ENCODE data around the gene TSPEAR. TPM values are rescaled to one million over a fixed set of nuclear protein-coding genes. Genes with fewer than 3 reads are reported as not detected.

TSPEAR gene
- total RNA-seq, 4 donors from 2014 or later = under 0.01 to 0.23 TPM; not detected in 2

DNA sequence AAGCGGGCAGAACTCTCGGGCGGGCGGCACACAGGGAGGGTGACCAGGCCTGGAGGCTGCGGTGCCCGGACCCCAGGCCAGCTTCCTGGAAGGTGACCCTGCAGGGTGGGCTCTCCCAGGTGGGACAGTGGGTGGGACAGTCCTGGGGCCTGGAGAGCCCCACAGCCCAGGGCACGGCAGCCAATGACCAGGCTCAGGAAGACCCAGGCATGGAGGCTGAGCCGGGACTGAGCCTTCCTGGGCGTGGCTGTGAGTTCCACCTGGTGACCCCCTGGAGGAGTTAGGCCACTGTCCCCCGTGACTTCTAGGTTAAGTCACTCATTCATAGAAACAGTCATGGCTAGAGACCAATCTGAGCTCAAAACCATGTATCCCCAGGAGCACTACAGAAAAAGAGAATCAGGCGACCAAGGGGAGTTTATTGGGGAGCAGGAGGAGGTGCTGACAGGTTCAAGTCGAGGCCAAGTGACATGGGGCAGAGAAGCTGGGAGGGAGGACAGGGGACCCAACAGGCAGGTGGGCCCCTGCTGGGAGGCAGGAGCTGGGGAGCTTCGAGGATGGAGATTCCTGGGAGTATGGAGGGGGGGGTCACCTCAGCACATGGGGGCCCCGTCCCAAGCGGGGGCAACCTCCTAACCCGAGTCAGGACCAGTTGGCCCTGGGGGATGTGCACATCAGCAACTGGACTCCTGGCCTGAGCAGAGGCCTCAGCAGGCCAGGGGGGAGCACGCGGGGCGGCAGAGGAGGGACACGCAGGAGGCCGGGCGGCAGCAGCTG, 132.1 kb downstream of the TSPEAR start:
- Histone ChIP-seq H3K27me3 (peaks cover 0 to 37% (median 0%) of the 10 kb centered on the region in 4 donors), H3K4me1 (peaks cover 0 to 13% (median 3%) of the 10 kb centered on the region in 4 donors), H3K4me3 (no peak overlapping the region), H3K27ac (replicated peaks in 1 of 4) (no peak overlapping the region), H3K36me3 (no peaks in the 10 kb centered on the region), H3K9me3 (peaks cover 0 to 36% (median 17%) of the 10 kb centered on the region in 4 donors)
- WGBS = 81% methylated on average over 14 of the region's 22 CpGs
- intact Hi-C loops (cut with DNase I) = no loop called here
- peak; percentile 89 for DNase-seq (ENCODE audit: extremely low spot score)
- no peak for TF ChIP-seq POLR2AphosphoS5 (IDR thresholded peaks at IDR 0.05)
- TF ChIP-seq POLR2A (IDR thresholded peaks at IDR 0.05; ENCODE audit: low read depth) = no peak
- TF ChIP-seq, protein P1, sequence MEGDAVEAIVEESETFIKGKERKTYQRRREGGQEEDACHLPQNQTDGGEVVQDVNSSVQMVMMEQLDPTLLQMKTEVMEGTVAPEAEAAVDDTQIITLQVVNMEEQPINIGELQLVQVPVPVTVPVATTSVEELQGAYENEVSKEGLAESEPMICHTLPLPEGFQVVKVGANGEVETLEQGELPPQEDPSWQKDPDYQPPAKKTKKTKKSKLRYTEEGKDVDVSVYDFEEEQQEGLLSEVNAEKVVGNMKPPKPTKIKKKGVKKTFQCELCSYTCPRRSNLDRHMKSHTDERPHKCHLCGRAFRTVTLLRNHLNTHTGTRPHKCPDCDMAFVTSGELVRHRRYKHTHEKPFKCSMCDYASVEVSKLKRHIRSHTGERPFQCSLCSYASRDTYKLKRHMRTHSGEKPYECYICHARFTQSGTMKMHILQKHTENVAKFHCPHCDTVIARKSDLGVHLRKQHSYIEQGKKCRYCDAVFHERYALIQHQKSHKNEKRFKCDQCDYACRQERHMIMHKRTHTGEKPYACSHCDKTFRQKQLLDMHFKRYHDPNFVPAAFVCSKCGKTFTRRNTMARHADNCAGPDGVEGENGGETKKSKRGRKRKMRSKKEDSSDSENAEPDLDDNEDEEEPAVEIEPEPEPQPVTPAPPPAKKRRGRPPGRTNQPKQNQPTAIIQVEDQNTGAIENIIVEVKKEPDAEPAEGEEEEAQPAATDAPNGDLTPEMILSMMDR (IDR thresholded peaks at IDR 0.05) = no peak
- TF ChIP-seq EP300 (IDR thresholded peaks at IDR 0.05) = no peak

DNA sequence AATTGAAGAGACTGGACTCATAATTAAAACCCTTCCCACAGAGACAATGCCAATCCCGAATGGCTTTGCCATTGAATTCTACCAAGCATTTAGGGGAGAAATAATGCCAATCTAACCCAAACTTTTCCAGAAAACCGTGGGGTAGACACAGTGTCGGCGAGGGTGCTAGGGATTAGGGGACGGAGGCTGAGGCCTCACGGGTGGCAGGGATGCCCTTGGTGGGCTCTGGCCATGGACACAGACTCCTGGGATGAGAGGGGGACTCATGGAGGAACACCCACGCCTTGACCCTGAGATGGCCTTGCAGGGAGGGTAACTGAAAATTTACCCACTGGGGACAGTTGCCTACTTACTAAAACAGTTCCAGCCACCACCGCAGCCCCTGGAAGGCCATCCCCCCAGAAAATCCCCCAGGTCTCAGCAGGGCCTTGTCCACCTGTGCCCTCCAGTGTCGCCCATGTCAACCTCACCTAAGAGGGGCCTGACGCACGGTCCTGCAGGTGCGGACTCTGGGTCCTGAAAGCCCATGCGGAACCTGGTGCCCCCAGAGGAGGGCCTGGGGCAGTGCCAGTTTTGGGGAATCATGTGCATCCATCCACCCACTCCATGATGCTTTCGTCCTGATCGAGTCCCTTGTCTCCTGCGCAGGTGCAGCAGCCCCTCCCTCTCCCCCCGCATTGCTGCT, 132.9 kb downstream of the TSPEAR start:
- Histone ChIP-seq H3K4me1 (peaks cover 0 to 6% (median 2%) of the 10 kb centered on the region in 4 donors), H3K27ac (replicated peaks in 1 of 4) (no peak overlapping the region), H3K27me3 (peaks cover 0 to 42% (median 0%) of the 10 kb centered on the region in 4 donors), H3K36me3 (no peaks in the 10 kb centered on the region), H3K4me3 (no peak overlapping the region), H3K9me3 (peaks cover 0 to 36% (median 17%) of the 10 kb centered on the region in 4 donors)
- 90% methylated on average over 15 of the region's 17 CpGs for WGBS
- peak; percentile 57 for DNase-seq (ENCODE audit: extremely low spot score)
- intact Hi-C loops (cut with DNase I) = no loop called here
- TF ChIP-seq EP300 (IDR thresholded peaks at IDR 0.05) (no peak), POLR2A (IDR thresholded peaks at IDR 0.05; ENCODE audit: low read depth) (no peak), POLR2AphosphoS5 (IDR thresholded peaks at IDR 0.05) (no peak)
- TF ChIP-seq, protein P1 (IDR thresholded peaks at IDR 0.05) = no peak

DNA sequence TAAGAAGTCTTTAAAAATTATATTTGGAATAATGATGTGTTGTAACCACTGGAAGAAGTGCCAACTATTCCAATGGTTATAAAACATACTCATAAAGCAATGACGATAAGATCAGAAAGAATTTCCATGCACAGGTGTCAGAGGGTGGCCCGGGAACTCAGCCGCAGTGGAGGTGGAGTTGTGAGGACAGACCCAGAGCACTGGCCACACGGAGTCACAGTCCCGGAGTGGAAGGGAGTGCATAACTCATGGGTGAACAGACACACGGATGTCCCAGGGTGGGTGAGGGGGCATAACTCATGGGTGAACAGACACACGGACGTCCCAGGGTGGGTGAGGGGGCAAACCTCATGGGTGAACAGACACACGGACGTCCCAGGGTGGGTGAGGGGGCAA, 135.3 kb downstream of the TSPEAR start:
- intact Hi-C loops (cut with DNase I) = no loop called here
- TF ChIP-seq EP300 (IDR thresholded peaks at IDR 0.05) (no peak), POLR2AphosphoS5 (IDR thresholded peaks at IDR 0.05) (no peak), POLR2A (IDR thresholded peaks at IDR 0.05; ENCODE audit: low read depth) (no peak)
- TF ChIP-seq, protein P1 (IDR thresholded peaks at IDR 0.05) = no peak
- DNase-seq (ENCODE audit: extremely low spot score) = peak; percentile 78
- Histone ChIP-seq H3K27me3 (peaks cover 0 to 46% (median 0%) of the 10 kb centered on the region in 4 donors), H3K36me3 (no peaks in the 10 kb centered on the region), H3K27ac (replicated peaks in 1 of 4) (no peak overlapping the region), H3K4me1 (no peaks in the 10 kb centered on the region), H3K9me3 (peaks cover 0 to 34% (median 17%) of the 10 kb centered on the region in 4 donors), H3K4me3 (no peak overlapping the region)
- WGBS = 85% methylated on average over 10 of the region's 10 CpGs

DNA sequence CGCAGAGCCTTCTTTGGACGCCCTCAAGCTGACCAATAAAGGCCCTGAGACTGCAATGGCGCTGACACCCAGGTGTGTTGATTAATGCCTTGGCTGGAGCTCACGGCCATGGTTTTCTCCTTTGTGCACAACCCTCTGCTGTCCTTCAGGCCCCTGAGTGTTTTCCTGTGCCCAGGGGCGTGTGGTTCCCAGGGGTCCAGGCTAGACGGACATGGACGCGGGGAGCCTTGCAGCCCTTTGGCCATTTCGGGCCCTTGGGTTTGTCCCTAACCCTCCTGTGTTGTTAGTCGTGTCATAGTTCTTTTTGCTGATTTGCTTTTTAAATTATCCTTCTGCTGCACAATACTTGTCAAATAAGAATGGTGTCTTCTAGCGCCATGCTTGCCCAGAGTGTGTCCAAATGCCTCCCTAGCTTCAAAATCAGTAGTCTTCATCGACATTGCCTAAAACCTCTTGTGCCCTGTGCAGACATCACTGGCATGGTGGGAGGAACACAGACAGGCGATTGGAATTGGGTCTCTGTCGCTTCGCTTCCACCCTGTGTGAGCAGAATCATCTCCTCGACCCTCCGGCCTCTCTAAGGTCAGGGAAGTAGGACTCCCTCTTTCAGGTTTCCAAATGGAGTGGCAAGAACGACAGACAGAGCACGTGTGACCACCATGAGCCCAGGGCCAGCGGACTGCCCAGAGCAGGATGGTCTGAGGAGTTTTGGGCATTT, 135.9 kb downstream of the TSPEAR start:
- no peak for DNase-seq (ENCODE audit: extremely low spot score)
- H3K9me3 ChIP-seq = peaks cover 0 to 29% (median 18%) of the 10 kb centered on the region in 4 donors
- H3K36me3 ChIP-seq = no peaks in the 10 kb centered on the region
- H3K27ac ChIP-seq (replicated peaks in 1 of 4) = no peak overlapping the region
- H3K4me3 ChIP-seq = no peak overlapping the region
- H3K27me3 ChIP-seq = peaks cover 0 to 46% (median 0%) of the 10 kb centered on the region in 4 donors
- intact Hi-C loops (cut with DNase I) = no loop called here
- no peak for TF ChIP-seq EP300 (IDR thresholded peaks at IDR 0.05)
- TF ChIP-seq POLR2AphosphoS5 (IDR thresholded peaks at IDR 0.05) = no peak
- TF ChIP-seq, protein P1 (IDR thresholded peaks at IDR 0.05) = no peak
- TF ChIP-seq POLR2A (IDR thresholded peaks at IDR 0.05; ENCODE audit: low read depth) = no peak
- 88% methylated on average over 20 of the region's 20 CpGs for WGBS
- no peaks in the 10 kb centered on the region for H3K4me1 ChIP-seq
